ENCODE data around the gene CCDC40. TPM values are rescaled to one million over a fixed set of nuclear protein-coding genes. Genes with fewer than 3 reads are reported as not detected.

Gene CCDC40
- total RNA-seq, 3 donors from 2014 or later: 7.4 to 11.8 (median 11.6) TPM

- no peak overlapping the region for H3K27ac ChIP-seq
- peaks cover 3 to 4% of the 10 kb centered on the region in 2 donors for H3K4me1 ChIP-seq
- H3K36me3 ChIP-seq: no peaks in the 10 kb centered on the region
- intact Hi-C loops (cut with DNase I; ENCODE audit: low total_unique reads): no loop called here
- no peaks in the 10 kb centered on the region for H3K27me3 ChIP-seq
- no peak for DNase-seq (ENCODE audit: low spot score in 2 of 2)
- no peak overlapping the region for H3K4me3 ChIP-seq
- TF ChIP-seq POLR2A (IDR thresholded peaks at IDR 0.05) (no peak), CTCF (IDR thresholded peaks at IDR 0.05) (no peak), POLR2AphosphoS5 (IDR thresholded peaks at IDR 0.05) (no peak)
- H3K9me3 ChIP-seq: no peaks in the 10 kb centered on the region
Observed at GRCh38 chr17:80097127-80097621, 60.7 kb downstream of the CCDC40 start.

GRCh38 chr17:80097844-80098691 is 61.6 kb downstream of the CCDC40 start:
- H3K36me3 ChIP-seq: no peaks in the 10 kb centered on the region
- intact Hi-C loops (cut with DNase I; ENCODE audit: low total_unique reads): no loop called here
- H3K4me3 ChIP-seq: no peak overlapping the region
- peaks cover 10% of the 10 kb centered on the region in 2 donors for H3K4me1 ChIP-seq
- no peak overlapping the region for H3K27ac ChIP-seq
- H3K27me3 ChIP-seq: no peaks in the 10 kb centered on the region
- H3K9me3 ChIP-seq: no peaks in the 10 kb centered on the region
- DNase-seq (ENCODE audit: low spot score in 2 of 2): no peak
- TF ChIP-seq CTCF (IDR thresholded peaks at IDR 0.05) (no peak), POLR2AphosphoS5 (IDR thresholded peaks at IDR 0.05) (no peak), POLR2A (IDR thresholded peaks at IDR 0.05) (no peak)

- Histone ChIP-seq H3K4me1 (peaks cover 10% of the 10 kb centered on the region in 2 donors), H3K9me3 (no peaks in the 10 kb centered on the region), H3K4me3 (no peak overlapping the region), H3K27ac (no peak overlapping the region), H3K36me3 (no peaks in the 10 kb centered on the region), H3K27me3 (no peaks in the 10 kb centered on the region)
- TF ChIP-seq CTCF (IDR thresholded peaks at IDR 0.05): no peak
- no peak for TF ChIP-seq POLR2A (IDR thresholded peaks at IDR 0.05)
- no peak for TF ChIP-seq POLR2AphosphoS5 (IDR thresholded peaks at IDR 0.05)
- intact Hi-C loops (cut with DNase I; ENCODE audit: low total_unique reads): no loop called here
- no peak for DNase-seq (ENCODE audit: low spot score in 2 of 2)
Observed at GRCh38 chr17:80099291-80100034, 63.0 kb downstream of the CCDC40 start.

GRCh38 chr17:80100035-80100323 is 63.5 kb downstream of the CCDC40 start:
- intact Hi-C loops (cut with DNase I; ENCODE audit: low total_unique reads): no loop called here
- Histone ChIP-seq H3K4me1 (peaks cover 10% of the 10 kb centered on the region in 2 donors), H3K27ac (no peak overlapping the region), H3K9me3 (no peaks in the 10 kb centered on the region), H3K36me3 (no peaks in the 10 kb centered on the region), H3K4me3 (no peak overlapping the region), H3K27me3 (no peaks in the 10 kb centered on the region)
- TF ChIP-seq CTCF (IDR thresholded peaks at IDR 0.05) (no peak), POLR2A (IDR thresholded peaks at IDR 0.05) (no peak), POLR2AphosphoS5 (IDR thresholded peaks at IDR 0.05) (no peak)
- no peak for DNase-seq (ENCODE audit: low spot score in 2 of 2)
